ENCODE data around the gene BZW2.
"Not testable (repeated sequence)": the region's sequence is repeated elsewhere in the genome, so short reads cannot be mapped to it uniquely, and the experiment has no call there.

The BZW2 gene

GRCh38 chr7:16670731-16671344 lies 24.9 kb downstream of the BZW2 start:
- DNase-seq (ENCODE audit: low spot score): no peak

- no peak for DNase-seq (ENCODE audit: low spot score)
These were observed 25.8 kb downstream of the BZW2 start for GRCh38 chr7:16671811-16672210.

GRCh38 chr7:16675277-16675676 lies 29.3 kb downstream of the BZW2 start:
- DNase-seq (ENCODE audit: low spot score): no peak

GRCh38 chr7:16677978-16678494 lies 32.1 kb downstream of the BZW2 start:
- DNase-seq (ENCODE audit: low spot score): no peak

GRCh38 chr7:16678645-16679566 lies 32.9 kb downstream of the BZW2 start:
- DNase-seq (ENCODE audit: low spot score): not testable (repeated sequence)

GRCh38 chr7:16684935-16685334 lies 39.0 kb downstream of the BZW2 start:
- DNase-seq (ENCODE audit: low spot score): peak; percentile 1

- DNase-seq (ENCODE audit: low spot score): no peak
These were observed 39.6 kb downstream of the BZW2 start for GRCh38 chr7:16685535-16685934.

GRCh38 chr7:16688249-16688648 lies 42.3 kb downstream of the BZW2 start:
- no peak for DNase-seq (ENCODE audit: low spot score)

- DNase-seq (ENCODE audit: low spot score): no peak
These were observed 45.3 kb downstream of the BZW2 start for GRCh38 chr7:16691241-16691640.

- no peak for DNase-seq (ENCODE audit: low spot score)
These were observed 47.8 kb downstream of the BZW2 start for GRCh38 chr7:16693601-16694318.

- no peak for DNase-seq (ENCODE audit: low spot score)
These were observed 48.8 kb downstream of the BZW2 start for GRCh38 chr7:16694806-16695205.

GRCh38 chr7:16695621-16696237 lies 49.7 kb downstream of the BZW2 start:
- DNase-seq (ENCODE audit: low spot score): no peak

- DNase-seq (ENCODE audit: low spot score): no peak
These were observed 51.7 kb downstream of the BZW2 start for GRCh38 chr7:16697507-16698199.

GRCh38 chr7:16698200-16698905 lies 52.4 kb downstream of the BZW2 start:
- DNase-seq (ENCODE audit: low spot score): no peak

GRCh38 chr7:16702441-16702840 lies 56.5 kb downstream of the BZW2 start:
- DNase-seq (ENCODE audit: low spot score): no peak

- DNase-seq (ENCODE audit: low spot score): no peak
These were observed 62.5 kb downstream of the BZW2 start for GRCh38 chr7:16708511-16708910.

- no peak for DNase-seq (ENCODE audit: low spot score)
These were observed 63.0 kb downstream of the BZW2 start for GRCh38 chr7:16708980-16709379.

GRCh38 chr7:16710651-16711050 lies 64.7 kb downstream of the BZW2 start:
- DNase-seq (ENCODE audit: low spot score): no peak

GRCh38 chr7:16711730-16712129 lies 65.7 kb downstream of the BZW2 start:
- no peak for DNase-seq (ENCODE audit: low spot score)

GRCh38 chr7:16712916-16713315 lies 66.9 kb downstream of the BZW2 start:
- no peak for DNase-seq (ENCODE audit: low spot score)

- DNase-seq (ENCODE audit: low spot score): no peak
These were observed 69.9 kb downstream of the BZW2 start for GRCh38 chr7:16715928-16716327.
